GM20431 (cell line): Measurements from ENCODE around the gene IFT57.
"Not testable (repeated sequence)": the region's sequence is repeated elsewhere in the genome, so short reads cannot be mapped to it uniquely, and the experiment has no call there.

Source experiments
- in situ Hi-C: fragments of 300-500 bp; cut with MseI, MboI; formaldehyde crosslinking; loops from one replicate; pipeline ENCODE4 v1.15.0; 2020; ENCODE audit warnings: low sequenced_read_pairs; ENCODE audit not compliant: unreplicated experiment

IFT57 gene

GRCh38 chr3:108221911-108222852 is at the start of gene IFT57:
TSS of gene IFT57 (minus strand) at chr3:108222424. CDS start at chr3:108222322, 102 bp downstream.
- in situ Hi-C loops: no loop called here

DNA sequence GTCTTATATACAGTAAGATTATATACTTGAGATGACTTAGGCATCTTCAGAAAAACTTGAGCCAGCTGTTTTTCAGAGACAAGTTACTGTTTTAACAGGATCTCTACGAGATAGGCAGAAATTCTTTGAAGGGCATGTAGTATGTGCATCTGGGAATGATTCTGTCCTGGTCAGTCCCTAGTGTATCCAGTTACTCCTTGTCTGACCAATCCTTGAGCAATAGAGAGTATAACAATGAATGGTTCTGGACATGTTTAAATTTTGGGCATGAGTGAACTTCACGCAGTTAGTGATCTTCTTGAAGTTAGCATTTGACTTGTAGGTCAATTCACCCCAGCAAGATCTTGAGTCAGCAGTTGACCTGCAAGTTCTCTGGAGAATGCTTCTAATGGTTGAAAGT is 49.4 kb upstream of the IFT57 start:
- in situ Hi-C loops: no loop called here

- in situ Hi-C loops: not testable (repeated sequence)
Measured at GRCh38 chr3:108268235-108268634, 46.0 kb upstream of the IFT57 start.

- in situ Hi-C loops: not testable (repeated sequence)
Measured at GRCh38 chr3:108264534-108265298, 42.5 kb upstream of the IFT57 start.

DNA sequence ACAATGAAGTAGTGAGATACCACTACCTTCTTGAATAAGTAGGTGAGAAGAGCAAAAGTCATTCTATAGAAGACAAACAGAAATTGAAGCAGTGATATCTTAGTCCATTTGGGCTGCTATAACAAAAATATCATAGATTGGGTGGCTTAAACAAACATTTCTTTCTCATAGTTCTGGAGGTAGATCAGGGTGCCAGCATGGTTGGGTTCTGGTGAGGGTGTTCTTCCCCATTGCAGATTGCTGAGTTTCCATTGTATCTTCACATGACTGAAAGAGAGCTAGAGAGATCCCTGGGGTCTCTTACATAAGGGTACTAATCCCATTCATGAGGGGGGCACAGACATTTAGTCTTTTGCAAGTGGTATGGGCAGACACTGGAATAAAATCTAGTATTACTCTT is 32.9 kb upstream of the IFT57 start:
- in situ Hi-C loops: no loop called here

DNA sequence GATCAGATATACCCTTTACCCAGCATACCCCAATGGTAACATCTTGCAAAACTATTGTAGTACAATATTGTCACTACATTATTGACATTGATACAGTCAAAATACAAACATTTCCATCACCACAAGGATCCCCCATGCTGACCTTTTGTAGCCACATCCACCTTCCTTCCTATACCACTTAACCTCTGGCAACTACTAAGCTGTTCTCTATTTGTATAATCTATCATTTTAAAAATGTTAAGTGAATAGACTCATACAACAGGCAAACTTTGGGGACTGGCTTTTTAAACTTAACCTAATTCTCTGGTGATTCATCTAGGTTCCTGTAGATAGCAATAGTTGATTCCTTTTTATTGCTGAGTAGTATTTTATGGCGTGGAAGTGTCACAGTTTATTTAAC is 29.6 kb upstream of the IFT57 start:
- in situ Hi-C loops: no loop called here

DNA sequence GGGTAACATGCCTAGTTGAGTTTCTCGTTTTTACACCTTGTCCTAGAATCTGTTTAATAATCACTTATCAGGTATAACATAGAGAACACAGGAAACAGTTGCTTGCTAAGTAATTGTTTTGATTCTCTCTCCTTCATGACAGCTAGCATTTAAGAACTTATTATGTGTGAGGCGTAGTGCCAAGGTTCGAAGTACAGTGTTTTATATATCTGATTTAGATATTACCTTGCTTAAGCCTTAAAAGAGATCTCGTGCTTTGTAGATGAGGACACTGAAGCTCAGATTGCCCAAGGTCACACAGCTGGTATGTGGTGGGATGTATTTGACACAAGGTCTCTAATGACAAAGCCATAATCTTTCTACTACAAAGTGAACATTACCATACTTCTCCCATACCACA is 29.0 kb upstream of the IFT57 start:
- in situ Hi-C loops: no loop called here

DNA sequence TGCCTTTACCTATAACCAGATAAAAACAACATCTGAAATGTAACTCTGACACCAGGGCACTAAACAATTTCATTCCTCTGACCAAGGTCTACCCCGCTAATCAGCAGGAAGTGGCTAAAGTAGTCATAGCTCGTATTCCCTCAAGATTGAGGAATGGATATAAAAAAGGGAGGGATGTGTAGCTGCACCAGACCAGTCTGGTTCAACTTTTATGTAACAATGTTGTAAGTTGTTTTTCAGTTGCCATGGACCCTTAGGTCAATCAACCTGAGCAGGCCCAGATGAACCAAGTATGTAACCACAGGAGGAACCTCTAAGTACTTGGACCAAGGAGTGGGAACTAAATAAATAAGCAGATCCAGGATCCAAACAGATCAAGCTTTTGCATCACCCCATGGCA is 28.4 kb upstream of the IFT57 start:
- in situ Hi-C loops: no loop called here

- in situ Hi-C loops: no loop called here
Measured at GRCh38 chr3:108243243-108243642, 21.0 kb upstream of the IFT57 start.

DNA sequence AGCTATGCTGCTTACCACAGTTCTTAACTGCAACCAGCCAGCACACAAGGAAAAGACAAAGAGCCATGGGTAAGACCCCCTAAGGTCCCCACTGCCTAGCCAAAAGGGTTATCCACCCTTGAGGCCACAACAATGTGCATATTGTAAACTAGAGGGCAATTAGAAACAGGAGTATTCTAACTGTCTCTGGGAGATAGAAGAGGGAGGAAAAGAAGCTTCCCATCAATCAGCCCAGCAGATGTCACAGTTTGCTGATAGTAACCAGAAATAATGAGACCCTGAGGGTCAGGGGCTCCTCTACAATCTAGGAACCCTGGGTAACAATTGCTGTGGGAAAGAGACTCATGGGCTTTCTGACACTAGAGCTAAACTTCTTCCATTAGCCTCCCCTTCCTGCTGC is 20.6 kb upstream of the IFT57 start:
- in situ Hi-C loops: no loop called here

DNA sequence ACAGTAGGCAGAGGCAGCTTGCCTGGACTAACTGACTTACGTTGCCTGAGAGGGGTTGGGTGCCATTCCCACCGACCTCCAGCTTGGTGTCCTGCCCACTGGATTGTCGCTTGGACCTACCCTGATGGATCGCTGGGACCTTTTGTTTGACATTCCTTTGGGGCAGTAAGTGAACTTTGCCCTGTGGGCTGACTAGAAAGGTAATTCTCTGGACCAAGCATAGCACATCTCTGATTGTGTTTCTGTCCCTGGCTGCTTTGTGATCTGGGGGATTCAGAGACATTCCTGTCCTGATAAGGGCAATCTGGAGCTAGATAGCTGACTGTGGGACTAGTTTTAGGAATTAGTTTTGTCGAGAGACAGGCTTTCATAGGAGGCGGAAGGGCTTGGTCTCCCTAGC is 19.5 kb upstream of the IFT57 start:
- in situ Hi-C loops: no loop called here

GRCh38 chr3:108241146-108241545 is 18.9 kb upstream of the IFT57 start:
- in situ Hi-C loops: no loop called here

DNA sequence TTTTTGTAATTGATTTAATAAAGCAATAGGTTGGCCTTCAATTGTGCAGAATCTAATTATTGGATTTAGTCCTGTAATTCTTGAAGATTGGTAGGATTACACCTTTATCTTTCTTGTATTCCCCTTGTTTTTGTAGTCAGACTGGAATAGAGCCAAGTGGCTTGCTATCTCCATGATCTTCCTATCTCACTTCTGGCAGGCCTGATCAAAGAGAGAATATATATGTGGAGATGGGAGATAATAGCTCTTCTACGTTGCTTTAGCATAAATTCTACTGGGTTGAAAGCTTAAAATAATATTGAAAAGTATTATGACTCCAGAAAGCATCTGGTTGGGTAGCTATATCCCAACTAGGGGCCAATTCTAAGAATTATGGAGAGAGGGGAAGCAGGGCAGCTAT is 16.9 kb upstream of the IFT57 start:
- in situ Hi-C loops: no loop called here

- in situ Hi-C loops: no loop called here
Measured at GRCh38 chr3:108235290-108235689, 13.1 kb upstream of the IFT57 start.

GRCh38 chr3:108234387-108234957 is 12.2 kb upstream of the IFT57 start:
- in situ Hi-C loops: no loop called here

- in situ Hi-C loops: no loop called here
Measured at GRCh38 chr3:108228286-108228685, 6.1 kb upstream of the IFT57 start.

GRCh38 chr3:108227131-108227530 is 4.9 kb upstream of the IFT57 start:
- in situ Hi-C loops: no loop called here

GRCh38 chr3:108225221-108225620 is 3.0 kb upstream of the IFT57 start:
- in situ Hi-C loops: no loop called here

DNA sequence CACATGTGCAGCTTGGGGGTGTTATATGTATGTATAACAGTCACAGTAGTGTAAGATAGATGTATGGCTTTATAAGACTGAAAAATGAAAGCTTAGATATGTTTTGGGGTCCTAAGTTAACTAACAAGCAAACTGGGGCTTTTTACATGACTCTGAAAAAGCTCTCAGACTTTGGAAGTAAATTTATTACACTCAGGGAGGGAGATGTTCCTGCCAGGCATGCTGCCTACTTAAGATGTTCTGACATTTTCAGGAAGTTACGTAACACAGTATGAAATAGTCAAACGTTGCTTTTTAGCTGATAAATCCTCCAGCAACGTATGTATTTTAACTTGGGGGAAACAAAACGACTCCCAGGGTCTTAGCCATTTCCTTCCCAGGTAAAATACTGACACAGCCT is 1.7 kb upstream of the IFT57 start:
- in situ Hi-C loops: no loop called here

GRCh38 chr3:108222853-108223565 is 785 bp upstream of the IFT57 start:
- in situ Hi-C loops: no loop called here
